ENCODE data around the gene KLHDC3.

GRCh38 chr6:43050981-43051380, 36.9 kb downstream of the KLHDC3 start:
- no peak for TF ChIP-seq POLR2A (IDR thresholded peaks at IDR 0.05; ENCODE audit: low read depth, low read length)
- TF ChIP-seq SPI1 (IDR thresholded peaks at IDR 0.05; ENCODE audit: low read depth, low read length): no peak
- TF ChIP-seq POLR2AphosphoS5 (IDR thresholded peaks at IDR 0.05; ENCODE audit: low read depth, low read length): no peak
- no peak for TF ChIP-seq TAF1 (IDR thresholded peaks at IDR 0.05; ENCODE audit: low read depth, low read length)

All from GM12891 (cell line).